ENCODE results near the gene CDHR3. TPM values are rescaled to one million over a fixed set of nuclear protein-coding genes. Genes with fewer than 3 reads are reported as not detected.

CDHR3 gene
- total RNA-seq, 1 experiment from 2014 or later, result 0.58 TPM

GRCh38 chr7:106049139-106049752, 86.2 kb downstream of the CDHR3 start:
- DNase-seq (ENCODE audit: low spot score), result no peak

DNA sequence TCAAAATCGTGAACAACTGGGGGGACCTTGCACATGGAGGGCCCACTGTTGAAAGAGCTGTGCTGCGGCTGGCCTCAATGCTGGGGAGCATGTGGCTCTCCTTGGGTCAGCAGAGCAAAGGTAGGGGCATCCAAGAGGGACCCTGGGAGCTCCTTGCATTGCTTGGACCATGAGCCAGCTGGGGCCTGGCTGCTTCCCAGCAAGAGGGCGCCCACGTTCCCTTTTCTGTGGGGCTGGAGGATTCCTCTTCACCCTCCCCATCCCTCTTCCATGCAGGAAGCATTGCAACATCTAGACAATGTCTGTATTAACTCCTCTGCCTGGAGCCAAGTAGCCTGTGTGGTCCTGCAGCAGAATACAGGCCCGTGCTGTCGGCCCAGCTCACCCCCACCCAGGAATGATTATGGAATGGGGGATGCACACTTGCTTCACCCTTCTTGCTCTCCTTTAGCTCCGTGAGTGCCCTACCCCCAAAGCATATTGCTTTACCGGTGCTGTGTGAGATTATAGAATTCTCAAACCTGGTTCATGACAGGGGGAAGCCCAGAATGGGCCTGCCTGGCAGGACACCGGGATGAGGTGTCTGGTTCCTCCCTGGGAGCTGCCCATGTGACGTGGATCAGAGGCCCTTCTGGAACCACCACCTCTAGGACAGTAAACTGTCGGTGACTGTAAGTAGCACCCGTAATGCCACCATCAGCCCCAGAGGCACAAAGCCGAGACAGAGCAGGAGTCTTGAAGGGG, 87.1 kb downstream of the CDHR3 start:
- peak; percentile 66 for DNase-seq (ENCODE audit: low spot score)

DNA sequence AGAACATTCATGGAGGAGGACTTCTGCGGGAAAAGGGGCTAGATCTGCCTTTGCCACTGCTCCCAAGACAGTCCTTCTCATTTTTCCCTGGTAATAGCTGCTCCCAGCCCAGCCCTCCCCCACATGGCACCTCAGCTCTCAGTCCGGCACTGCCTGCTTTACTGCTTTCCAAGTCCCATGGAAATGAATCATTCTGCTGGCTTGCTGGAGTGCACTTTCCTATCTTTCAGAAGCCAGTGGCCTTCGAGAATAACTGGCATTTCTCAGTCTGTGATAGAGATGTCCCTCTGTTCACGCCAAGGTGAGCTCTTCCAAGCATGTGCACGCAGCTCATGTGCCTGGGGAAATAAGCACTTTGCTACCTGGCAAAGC, 87.7 kb downstream of the CDHR3 start:
- no peak for DNase-seq (ENCODE audit: low spot score)

- DNase-seq (ENCODE audit: low spot score), result no peak
These were observed 89.6 kb downstream of the CDHR3 start for GRCh38 chr7:106052681-106053080.

GRCh38 chr7:106053109-106053508, 90.0 kb downstream of the CDHR3 start:
- DNase-seq (ENCODE audit: low spot score), result no peak

- DNase-seq (ENCODE audit: low spot score), result no peak
These were observed 91.3 kb downstream of the CDHR3 start for GRCh38 chr7:106054156-106054910.

- no peak for DNase-seq (ENCODE audit: low spot score)
These were observed 92.0 kb downstream of the CDHR3 start for GRCh38 chr7:106054971-106055532.

- peak; percentile 74 for DNase-seq (ENCODE audit: low spot score)
These were observed 93.6 kb downstream of the CDHR3 start for GRCh38 chr7:106056513-106057203.

- DNase-seq (ENCODE audit: low spot score), result no peak
These were observed 94.3 kb downstream of the CDHR3 start for GRCh38 chr7:106057204-106057961.

GRCh38 chr7:106057962-106058927, 95.2 kb downstream of the CDHR3 start:
- no peak for DNase-seq (ENCODE audit: low spot score)

DNA sequence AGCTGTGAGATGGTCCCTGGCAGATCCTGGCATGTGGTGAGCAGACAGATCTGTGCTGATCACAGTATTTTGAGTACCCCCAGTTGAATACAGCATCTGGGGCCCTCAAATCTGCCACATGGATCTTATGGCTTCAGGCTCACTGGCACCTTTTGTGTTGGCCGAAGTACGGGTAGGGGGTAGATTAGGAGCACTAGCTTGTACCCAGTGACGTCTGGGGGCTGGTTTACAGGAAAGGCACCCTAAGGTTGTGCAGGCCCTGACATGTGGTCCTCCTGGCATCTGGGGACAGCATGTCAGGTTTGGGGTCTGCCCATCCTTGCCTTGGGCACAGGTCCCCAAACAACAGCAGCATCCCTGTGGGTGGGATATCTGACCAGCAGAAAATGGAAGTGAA, 95.9 kb downstream of the CDHR3 start:
- no peak for DNase-seq (ENCODE audit: low spot score)

DNA sequence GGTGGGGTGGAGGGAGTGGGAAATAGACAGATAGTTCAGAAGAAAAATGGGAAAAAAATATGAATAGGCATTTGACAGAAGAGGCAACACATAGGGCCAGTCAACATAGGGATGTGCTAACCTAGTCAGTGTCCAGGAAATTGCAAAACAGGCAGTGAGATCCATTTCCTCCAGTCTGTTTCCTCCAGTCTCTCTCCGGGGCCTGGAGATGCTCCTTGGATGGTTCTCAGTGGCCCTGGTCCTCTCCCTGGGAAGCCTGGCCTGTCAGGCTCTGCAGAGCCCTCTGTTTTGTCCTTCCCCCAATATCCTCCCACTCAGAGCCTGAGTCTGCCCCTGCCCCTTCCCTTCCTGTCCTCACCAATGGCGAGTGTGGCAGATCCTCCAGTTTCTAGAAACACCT, 96.5 kb downstream of the CDHR3 start:
- DNase-seq (ENCODE audit: low spot score), result no peak

- no peak for DNase-seq (ENCODE audit: low spot score)
These were observed 97.4 kb downstream of the CDHR3 start for GRCh38 chr7:106060394-106060920.

DNA sequence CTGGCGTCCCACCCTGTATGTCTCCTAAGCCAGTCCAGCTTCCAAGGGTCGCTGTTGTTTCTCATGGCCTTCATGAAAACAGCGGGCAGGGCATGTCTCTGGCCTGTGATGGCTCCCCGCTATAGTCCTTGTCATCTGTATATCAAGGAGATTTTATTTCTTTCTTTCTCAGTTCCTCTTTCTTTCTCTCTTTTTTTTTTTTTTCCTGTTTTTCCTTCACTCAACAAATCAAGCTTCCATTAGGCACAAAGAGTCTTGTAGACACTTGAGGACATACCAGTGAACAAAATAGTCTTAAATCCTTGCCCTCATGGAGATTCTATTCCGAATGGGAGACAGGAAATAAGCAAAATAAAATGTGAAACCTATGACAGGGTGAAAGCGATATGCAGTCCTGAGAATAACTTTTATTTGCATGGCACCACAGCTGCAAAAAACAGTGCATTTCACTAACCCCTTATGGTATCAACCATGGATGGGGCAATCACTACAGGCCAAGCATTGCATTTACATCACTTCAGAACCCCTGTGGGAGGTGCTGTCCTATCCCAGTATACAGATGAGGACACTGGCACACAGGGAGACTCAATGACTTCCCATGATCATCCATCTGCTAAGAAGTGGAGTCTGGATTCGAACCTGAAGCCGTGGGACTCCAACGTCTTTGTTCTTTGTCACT, 98.4 kb downstream of the CDHR3 start:
- no peak for DNase-seq (ENCODE audit: low spot score)

- DNase-seq (ENCODE audit: low spot score), result no peak
These were observed 98.9 kb downstream of the CDHR3 start for GRCh38 chr7:106062006-106062405.

GRCh38 chr7:106062521-106062931, 99.5 kb downstream of the CDHR3 start:
- no peak for DNase-seq (ENCODE audit: low spot score)

DNA sequence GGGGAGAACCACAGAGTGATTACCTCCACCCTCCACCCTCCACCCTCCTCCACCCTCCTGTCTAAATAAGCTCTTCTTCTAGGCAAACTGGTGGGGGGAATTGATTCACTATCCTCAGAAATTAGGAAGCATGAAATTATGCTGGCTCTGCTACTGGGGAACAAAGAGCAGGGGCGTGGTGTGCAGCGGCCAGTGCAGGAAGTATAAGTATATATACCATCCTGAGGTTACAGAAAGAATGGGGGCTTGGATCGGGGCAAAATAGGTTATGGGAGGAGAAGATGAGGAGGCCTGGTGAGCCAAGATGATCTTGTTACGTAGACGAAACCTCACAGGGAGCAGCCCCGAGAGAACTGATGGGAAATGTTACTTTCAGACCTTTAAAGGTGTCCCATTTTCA, 100.0 kb downstream of the CDHR3 start:
- no peak for DNase-seq (ENCODE audit: low spot score)

DNA sequence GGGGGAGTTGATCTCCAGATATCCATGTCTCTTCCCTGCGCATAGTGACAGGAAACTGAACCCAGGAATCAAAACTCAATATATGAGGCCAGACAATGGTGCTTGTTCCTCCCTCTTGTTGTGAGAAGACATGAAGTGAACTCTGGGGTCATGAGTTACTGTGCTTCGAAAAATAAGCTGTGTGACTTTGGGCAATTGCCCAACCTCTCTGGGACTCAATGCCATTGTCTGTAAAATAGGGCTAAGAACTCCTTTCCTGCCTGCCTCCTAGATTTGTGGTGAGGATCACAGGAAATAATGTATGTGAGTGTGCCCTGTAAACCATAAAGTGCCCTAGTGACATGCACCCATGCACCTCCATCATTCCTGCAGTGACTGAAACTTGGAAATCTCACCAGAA, 100.6 kb downstream of the CDHR3 start:
- no peak for DNase-seq (ENCODE audit: low spot score)

DNA sequence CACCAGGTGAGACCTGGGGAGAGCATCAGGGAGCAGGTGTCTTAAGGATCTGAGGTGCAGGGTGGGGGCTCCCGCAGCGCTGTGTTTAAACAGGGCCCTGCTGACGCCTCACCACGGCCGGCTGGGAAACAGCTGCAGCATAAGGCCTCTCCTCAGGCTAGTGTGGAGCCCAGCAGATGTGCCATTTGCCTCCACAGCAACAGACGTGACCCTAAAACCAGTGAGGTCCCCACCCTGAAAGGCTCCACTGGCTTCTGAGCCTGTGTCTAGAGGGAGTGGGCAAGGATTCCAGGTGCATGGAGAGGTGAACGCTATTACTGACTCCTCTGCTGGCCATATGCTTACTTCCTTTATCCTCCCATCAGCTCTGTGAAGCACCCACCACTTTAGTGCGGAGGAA, 101.3 kb downstream of the CDHR3 start:
- DNase-seq (ENCODE audit: low spot score), result no peak

All from H4 (cell line).